ENCODE data around the gene ADGRL3. TPM values are rescaled to one million over a fixed set of nuclear protein-coding genes. Genes with fewer than 3 reads are reported as not detected.

The ADGRL3 gene
- polyA plus RNA-seq, 2 donors, result 0.12 to 0.20 TPM

DNA sequence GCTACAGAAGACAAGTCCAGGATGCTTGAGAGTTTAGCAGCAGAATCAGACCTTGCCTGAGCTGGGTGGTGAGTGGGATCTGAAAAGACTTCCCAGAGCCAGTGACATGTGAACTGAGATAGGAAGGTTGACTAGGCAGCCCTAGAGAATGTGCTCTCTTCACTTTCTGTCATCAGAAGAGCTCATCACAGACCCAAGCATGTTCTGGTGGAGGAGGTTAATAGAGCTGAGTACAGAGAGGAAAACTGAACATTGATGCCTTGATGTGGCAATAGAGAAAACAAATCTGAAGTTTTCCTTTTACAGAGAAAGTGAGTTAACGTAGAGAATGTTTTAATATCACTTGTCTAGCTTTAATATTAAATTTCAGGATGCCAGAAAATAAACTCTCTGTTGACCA, 17.1 kb downstream of the ADGRL3 start:
- WGBS, 2 donors, result 87 to 90% methylated on average over 1 of the region's 1 CpG
- Histone ChIP-seq H3K27ac (ENCODE audit: low read depth in 2 of 2, low read length in 1 of 2) (no peak overlapping the region), H3K36me3 (ENCODE audit: control insufficient read depth in 2 of 2, insufficient read depth in 2 of 2, low read length in 1 of 2) (no peaks in the 10 kb centered on the region), H3K4me3 (ENCODE audit: low read depth in 1 of 2, low read length in 2 of 2) (no peak overlapping the region), H3K9me3 (ENCODE audit: control insufficient read depth in 2 of 2, insufficient read depth in 1 of 2, low read depth in 1 of 2, low read length in 1 of 2) (peaks cover 0 to 3% of the 10 kb centered on the region in 2 donors), H3K4me1 (ENCODE audit: control insufficient read depth in 2 of 2, insufficient read depth in 2 of 2, low read length in 1 of 2) (no peaks in the 10 kb centered on the region), H3K27me3 (ENCODE audit: control insufficient read depth in 1 of 2, insufficient read depth in 2 of 2, low read length in 2 of 2) (no peaks in the 10 kb centered on the region)

DNA sequence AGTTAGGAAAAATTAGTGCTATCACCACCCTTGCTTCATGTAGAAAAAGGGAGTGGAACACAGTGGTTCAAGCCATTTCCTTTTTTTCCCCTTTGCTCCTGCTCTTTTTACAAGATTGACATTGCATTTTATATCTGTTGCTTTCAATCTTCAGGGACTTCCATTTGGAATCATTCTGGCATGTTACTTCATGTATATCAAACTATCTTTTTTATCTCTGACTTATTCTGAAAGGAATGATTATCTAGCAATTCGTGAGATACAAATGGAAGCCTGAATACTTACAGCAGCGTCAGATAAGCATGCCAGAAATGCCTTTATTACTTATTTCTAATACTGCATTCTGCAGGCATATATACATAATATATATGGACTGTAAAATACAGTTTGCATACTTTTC, 20.4 kb downstream of the ADGRL3 start:
- Histone ChIP-seq H3K27ac (ENCODE audit: low read depth in 2 of 2, low read length in 1 of 2) (no peak overlapping the region), H3K27me3 (ENCODE audit: control insufficient read depth in 1 of 2, insufficient read depth in 2 of 2, low read length in 2 of 2) (no peaks in the 10 kb centered on the region), H3K4me3 (ENCODE audit: low read depth in 1 of 2, low read length in 2 of 2) (no peak overlapping the region), H3K4me1 (ENCODE audit: control insufficient read depth in 2 of 2, insufficient read depth in 2 of 2, low read length in 1 of 2) (no peaks in the 10 kb centered on the region), H3K36me3 (ENCODE audit: control insufficient read depth in 2 of 2, insufficient read depth in 2 of 2, low read length in 1 of 2) (no peaks in the 10 kb centered on the region), H3K9me3 (ENCODE audit: control insufficient read depth in 2 of 2, insufficient read depth in 1 of 2, low read depth in 1 of 2, low read length in 1 of 2) (peaks cover 0 to 1% of the 10 kb centered on the region in 2 donors)
- WGBS, 2 donors, result 67 to 82% methylated on average over 2 of the region's 2 CpGs

DNA sequence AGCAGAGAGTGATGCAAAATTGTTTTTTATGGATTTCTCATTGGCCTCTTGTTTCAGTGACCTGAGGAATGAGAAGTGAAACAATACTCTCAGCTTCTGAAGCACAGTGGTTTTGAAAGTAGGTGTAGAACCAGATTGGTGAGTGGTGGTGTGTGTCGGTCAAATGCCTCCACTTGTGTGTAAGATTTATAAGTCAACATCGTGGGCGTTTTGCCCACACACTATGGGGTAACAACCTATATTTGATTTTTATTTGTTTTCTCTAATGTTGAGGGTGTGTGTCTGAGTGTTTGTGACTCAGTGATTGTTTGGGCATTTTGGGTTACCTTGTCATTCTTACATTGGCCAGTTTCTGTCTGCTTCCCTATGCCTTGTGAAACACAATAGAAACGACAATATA, 23.3 kb downstream of the ADGRL3 start:
- Histone ChIP-seq H3K4me3 (ENCODE audit: low read depth in 1 of 2, low read length in 2 of 2) (no peak overlapping the region), H3K27ac (ENCODE audit: low read depth in 2 of 2, low read length in 1 of 2) (no peak overlapping the region), H3K9me3 (ENCODE audit: control insufficient read depth in 2 of 2, insufficient read depth in 1 of 2, low read depth in 1 of 2, low read length in 1 of 2) (no peaks in the 10 kb centered on the region), H3K4me1 (ENCODE audit: control insufficient read depth in 2 of 2, insufficient read depth in 2 of 2, low read length in 1 of 2) (no peaks in the 10 kb centered on the region), H3K27me3 (ENCODE audit: control insufficient read depth in 1 of 2, insufficient read depth in 2 of 2, low read length in 2 of 2) (no peaks in the 10 kb centered on the region), H3K36me3 (ENCODE audit: control insufficient read depth in 2 of 2, insufficient read depth in 2 of 2, low read length in 1 of 2) (no peaks in the 10 kb centered on the region)
- 86 to 91% methylated on average over 4 of the region's 4 CpGs for WGBS, 2 donors

DNA sequence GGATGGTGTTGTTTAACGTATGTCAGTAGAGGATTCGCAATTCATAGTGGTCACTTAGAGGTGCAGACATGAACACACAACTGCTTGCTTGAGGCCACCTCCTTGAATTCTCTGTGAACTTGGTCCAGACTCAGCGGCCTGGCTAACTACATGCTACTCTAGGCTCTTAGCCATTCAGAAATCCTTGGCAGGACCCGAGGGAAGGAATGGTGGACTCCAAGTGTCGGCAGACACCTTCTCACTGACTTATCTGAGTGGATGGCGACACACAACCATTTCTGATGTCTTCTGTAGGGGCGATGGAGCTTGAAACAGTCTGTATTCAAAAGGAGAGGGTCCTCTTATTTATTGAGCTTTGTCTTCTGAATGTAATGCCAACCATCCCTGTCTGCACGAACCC, 24.4 kb downstream of the ADGRL3 start:
- Histone ChIP-seq H3K4me1 (ENCODE audit: control insufficient read depth in 2 of 2, insufficient read depth in 2 of 2, low read length in 1 of 2) (no peaks in the 10 kb centered on the region), H3K27me3 (ENCODE audit: control insufficient read depth in 1 of 2, insufficient read depth in 2 of 2, low read length in 2 of 2) (no peaks in the 10 kb centered on the region), H3K27ac (ENCODE audit: low read depth in 2 of 2, low read length in 1 of 2) (no peak overlapping the region), H3K9me3 (ENCODE audit: control insufficient read depth in 2 of 2, insufficient read depth in 1 of 2, low read depth in 1 of 2, low read length in 1 of 2) (no peaks in the 10 kb centered on the region), H3K36me3 (ENCODE audit: control insufficient read depth in 2 of 2, insufficient read depth in 2 of 2, low read length in 1 of 2) (no peaks in the 10 kb centered on the region), H3K4me3 (ENCODE audit: low read depth in 1 of 2, low read length in 2 of 2) (no peak overlapping the region)
- 82 to 92% methylated on average over 8 of the region's 8 CpGs for WGBS, 2 donors

- H3K27me3 ChIP-seq (ENCODE audit: control insufficient read depth in 1 of 2, insufficient read depth in 2 of 2, low read length in 2 of 2), result no peaks in the 10 kb centered on the region
- no peaks in the 10 kb centered on the region for H3K9me3 ChIP-seq (ENCODE audit: control insufficient read depth in 2 of 2, insufficient read depth in 1 of 2, low read depth in 1 of 2, low read length in 1 of 2)
- H3K4me1 ChIP-seq (ENCODE audit: control insufficient read depth in 2 of 2, insufficient read depth in 2 of 2, low read length in 1 of 2), result no peaks in the 10 kb centered on the region
- H3K36me3 ChIP-seq (ENCODE audit: control insufficient read depth in 2 of 2, insufficient read depth in 2 of 2, low read length in 1 of 2), result no peaks in the 10 kb centered on the region
- 80 to 93% methylated on average over 1 of the region's 1 CpG for WGBS, 2 donors
- no peak overlapping the region for H3K27ac ChIP-seq (ENCODE audit: low read depth in 2 of 2, low read length in 1 of 2)
- H3K4me3 ChIP-seq (ENCODE audit: low read depth in 1 of 2, low read length in 2 of 2), result no peak overlapping the region
Observed at GRCh38 chr4:61225656-61226055, 25.5 kb downstream of the ADGRL3 start.

- Histone ChIP-seq H3K4me1 (ENCODE audit: control insufficient read depth in 2 of 2, insufficient read depth in 2 of 2, low read length in 1 of 2) (no peaks in the 10 kb centered on the region), H3K4me3 (ENCODE audit: low read depth in 1 of 2, low read length in 2 of 2) (no peak overlapping the region), H3K9me3 (ENCODE audit: control insufficient read depth in 2 of 2, insufficient read depth in 1 of 2, low read depth in 1 of 2, low read length in 1 of 2) (no peaks in the 10 kb centered on the region), H3K27ac (ENCODE audit: low read depth in 2 of 2, low read length in 1 of 2) (no peak overlapping the region), H3K27me3 (ENCODE audit: control insufficient read depth in 1 of 2, insufficient read depth in 2 of 2, low read length in 2 of 2) (no peaks in the 10 kb centered on the region), H3K36me3 (ENCODE audit: control insufficient read depth in 2 of 2, insufficient read depth in 2 of 2, low read length in 1 of 2) (no peaks in the 10 kb centered on the region)
- WGBS, 2 donors, result 81 to 88% methylated on average over 7 of the region's 7 CpGs
Observed at GRCh38 chr4:61231421-61231820, 31.3 kb downstream of the ADGRL3 start.

- Histone ChIP-seq H3K36me3 (ENCODE audit: control insufficient read depth in 2 of 2, insufficient read depth in 2 of 2, low read length in 1 of 2) (no peaks in the 10 kb centered on the region), H3K4me1 (ENCODE audit: control insufficient read depth in 2 of 2, insufficient read depth in 2 of 2, low read length in 1 of 2) (no peaks in the 10 kb centered on the region), H3K27ac (ENCODE audit: low read depth in 2 of 2, low read length in 1 of 2) (no peak overlapping the region), H3K4me3 (ENCODE audit: low read depth in 1 of 2, low read length in 2 of 2) (no peak overlapping the region), H3K27me3 (ENCODE audit: control insufficient read depth in 1 of 2, insufficient read depth in 2 of 2, low read length in 2 of 2) (no peaks in the 10 kb centered on the region), H3K9me3 (ENCODE audit: control insufficient read depth in 2 of 2, insufficient read depth in 1 of 2, low read depth in 1 of 2, low read length in 1 of 2) (no peaks in the 10 kb centered on the region)
- 61 to 76% methylated on average over 1 of the region's 1 CpG for WGBS, 2 donors
Observed at GRCh38 chr4:61239250-61239649, 39.1 kb downstream of the ADGRL3 start.

- Histone ChIP-seq H3K27ac (ENCODE audit: low read depth in 2 of 2, low read length in 1 of 2) (no peak overlapping the region), H3K9me3 (ENCODE audit: control insufficient read depth in 2 of 2, insufficient read depth in 1 of 2, low read depth in 1 of 2, low read length in 1 of 2) (no peaks in the 10 kb centered on the region), H3K27me3 (ENCODE audit: control insufficient read depth in 1 of 2, insufficient read depth in 2 of 2, low read length in 2 of 2) (no peaks in the 10 kb centered on the region), H3K4me1 (ENCODE audit: control insufficient read depth in 2 of 2, insufficient read depth in 2 of 2, low read length in 1 of 2) (no peaks in the 10 kb centered on the region), H3K4me3 (ENCODE audit: low read depth in 1 of 2, low read length in 2 of 2) (no peak overlapping the region), H3K36me3 (ENCODE audit: control insufficient read depth in 2 of 2, insufficient read depth in 2 of 2, low read length in 1 of 2) (no peaks in the 10 kb centered on the region)
- WGBS, 2 donors, result 31 to 62% methylated on average over 2 of the region's 2 CpGs
Observed at GRCh38 chr4:61243962-61244361, 43.8 kb downstream of the ADGRL3 start.

DNA sequence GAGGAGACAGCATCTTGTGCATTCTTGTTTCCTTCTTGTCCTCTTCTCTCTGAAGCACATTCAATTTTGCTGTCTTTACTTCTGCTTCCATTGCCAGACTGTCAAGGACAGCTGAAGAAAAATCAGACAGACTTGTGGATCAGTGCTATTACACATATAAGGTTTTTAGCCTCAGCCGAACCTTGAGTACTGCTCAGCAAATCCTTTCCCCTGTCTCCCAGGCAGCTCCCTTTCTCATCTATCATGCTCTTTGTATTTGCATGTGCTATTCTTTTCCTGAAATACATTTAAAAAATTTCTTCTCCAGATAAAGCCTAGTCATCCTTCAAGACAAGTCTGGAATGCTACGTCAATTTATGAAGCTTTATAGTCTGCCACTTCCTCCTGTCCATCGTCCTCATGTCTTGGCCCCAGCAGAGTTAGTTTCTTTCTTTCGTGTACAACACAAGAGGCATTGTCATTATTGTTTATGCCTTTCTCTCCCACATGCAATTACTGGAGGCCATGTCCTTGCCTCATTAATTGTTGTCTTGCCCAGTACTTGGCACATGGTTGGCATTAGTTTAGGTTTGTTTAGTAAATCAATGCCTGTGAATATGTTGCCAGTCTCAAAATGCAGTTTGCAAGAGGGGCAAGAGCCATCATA, 45.1 kb downstream of the ADGRL3 start:
- Histone ChIP-seq H3K9me3 (ENCODE audit: control insufficient read depth in 2 of 2, insufficient read depth in 1 of 2, low read depth in 1 of 2, low read length in 1 of 2) (no peaks in the 10 kb centered on the region), H3K4me3 (ENCODE audit: low read depth in 1 of 2, low read length in 2 of 2) (no peak overlapping the region), H3K4me1 (ENCODE audit: control insufficient read depth in 2 of 2, insufficient read depth in 2 of 2, low read length in 1 of 2) (no peaks in the 10 kb centered on the region), H3K27ac (ENCODE audit: low read depth in 2 of 2, low read length in 1 of 2) (no peak overlapping the region), H3K27me3 (ENCODE audit: control insufficient read depth in 1 of 2, insufficient read depth in 2 of 2, low read length in 2 of 2) (no peaks in the 10 kb centered on the region), H3K36me3 (ENCODE audit: control insufficient read depth in 2 of 2, insufficient read depth in 2 of 2, low read length in 1 of 2) (no peaks in the 10 kb centered on the region)
- 59 to 70% methylated on average over 4 of the region's 4 CpGs for WGBS, 2 donors

GRCh38 chr4:61246034-61246433, 45.9 kb downstream of the ADGRL3 start:
- Histone ChIP-seq H3K9me3 (ENCODE audit: control insufficient read depth in 2 of 2, insufficient read depth in 1 of 2, low read depth in 1 of 2, low read length in 1 of 2) (no peaks in the 10 kb centered on the region), H3K4me1 (ENCODE audit: control insufficient read depth in 2 of 2, insufficient read depth in 2 of 2, low read length in 1 of 2) (no peaks in the 10 kb centered on the region), H3K27ac (ENCODE audit: low read depth in 2 of 2, low read length in 1 of 2) (no peak overlapping the region), H3K36me3 (ENCODE audit: control insufficient read depth in 2 of 2, insufficient read depth in 2 of 2, low read length in 1 of 2) (no peaks in the 10 kb centered on the region), H3K4me3 (ENCODE audit: low read depth in 1 of 2, low read length in 2 of 2) (no peak overlapping the region), H3K27me3 (ENCODE audit: control insufficient read depth in 1 of 2, insufficient read depth in 2 of 2, low read length in 2 of 2) (no peaks in the 10 kb centered on the region)
- 70 to 83% methylated on average over 1 of the region's 1 CpG for WGBS, 2 donors
